ENCODE data around the gene RHOBTB1.

Gene RHOBTB1

GRCh38 chr10:60913657-60914056 lies 30.3 kb downstream of the RHOBTB1 start:
- Histone ChIP-seq H3K4me1 (ENCODE audit: insufficient read depth, low read length, severe bottlenecking) (no peaks in the 10 kb centered on the region), H3K79me2 (ENCODE audit: insufficient read depth, low read length) (no peaks in the 10 kb centered on the region), H3K9me3 (ENCODE audit: low read length) (no peaks in the 10 kb centered on the region), H2AFZ (ENCODE audit: low read length) (no peak overlapping the region), H3K9me2 (ENCODE audit: low read depth, low read length) (no peaks in the 10 kb centered on the region), H3K36me3 (ENCODE audit: insufficient read depth, low read length) (no peaks in the 10 kb centered on the region), H3K4me3 (ENCODE audit: low read depth, low read length, poor library complexity, severe bottlenecking) (no peak overlapping the region), H3K27me3 (ENCODE audit: insufficient read depth, low read length) (no peaks in the 10 kb centered on the region), H3F3A (ENCODE audit: insufficient read depth, low read length) (no peaks in the 10 kb centered on the region), H3K4me2 (ENCODE audit: low read length) (no peak overlapping the region), H3K9ac (ENCODE audit: low read length) (no peak overlapping the region), H4K20me1 (ENCODE audit: insufficient read depth, low read length) (no peaks in the 10 kb centered on the region), H3K27ac (ENCODE audit: low read depth, low read length, poor library complexity, severe bottlenecking) (no peak overlapping the region)
- TF ChIP-seq CTCF (IDR thresholded peaks at IDR 0.05; ENCODE audit: low read length) = no peak
- TF ChIP-seq EZH2 (IDR thresholded peaks at IDR 0.05; ENCODE audit: borderline replicate concordance, low read length) = no peak

- Histone ChIP-seq H3K9me3 (ENCODE audit: low read length) (no peaks in the 10 kb centered on the region), H3K27ac (ENCODE audit: low read depth, low read length, poor library complexity, severe bottlenecking) (no peak overlapping the region), H3K4me2 (ENCODE audit: low read length) (no peak overlapping the region), H4K20me1 (ENCODE audit: insufficient read depth, low read length) (no peaks in the 10 kb centered on the region), H3K27me3 (ENCODE audit: insufficient read depth, low read length) (no peaks in the 10 kb centered on the region), H2AFZ (ENCODE audit: low read length) (no peak overlapping the region), H3K36me3 (ENCODE audit: insufficient read depth, low read length) (no peaks in the 10 kb centered on the region), H3K4me3 (ENCODE audit: low read depth, low read length, poor library complexity, severe bottlenecking) (no peak overlapping the region), H3K9ac (ENCODE audit: low read length) (no peak overlapping the region), H3K79me2 (ENCODE audit: insufficient read depth, low read length) (no peaks in the 10 kb centered on the region), H3F3A (ENCODE audit: insufficient read depth, low read length) (no peaks in the 10 kb centered on the region), H3K9me2 (ENCODE audit: low read depth, low read length) (no peaks in the 10 kb centered on the region), H3K4me1 (ENCODE audit: insufficient read depth, low read length, severe bottlenecking) (no peaks in the 10 kb centered on the region)
- TF ChIP-seq EZH2 (IDR thresholded peaks at IDR 0.05; ENCODE audit: borderline replicate concordance, low read length) (no peak), CTCF (IDR thresholded peaks at IDR 0.05; ENCODE audit: low read length) (no peak)
Observed at GRCh38 chr10:60913071-60913470, 30.9 kb downstream of the RHOBTB1 start.

- Histone ChIP-seq H2AFZ (ENCODE audit: low read length) (no peak overlapping the region), H3K79me2 (ENCODE audit: insufficient read depth, low read length) (no peaks in the 10 kb centered on the region), H3K4me3 (ENCODE audit: low read depth, low read length, poor library complexity, severe bottlenecking) (no peak overlapping the region), H3K4me1 (ENCODE audit: insufficient read depth, low read length, severe bottlenecking) (no peaks in the 10 kb centered on the region), H3K36me3 (ENCODE audit: insufficient read depth, low read length) (no peaks in the 10 kb centered on the region), H4K20me1 (ENCODE audit: insufficient read depth, low read length) (no peaks in the 10 kb centered on the region), H3K9me3 (ENCODE audit: low read length) (no peaks in the 10 kb centered on the region), H3K27ac (ENCODE audit: low read depth, low read length, poor library complexity, severe bottlenecking) (no peak overlapping the region), H3K9ac (ENCODE audit: low read length) (no peak overlapping the region), H3K27me3 (ENCODE audit: insufficient read depth, low read length) (no peaks in the 10 kb centered on the region; the same call in 1 of the 2 replicates), H3K9me2 (ENCODE audit: low read depth, low read length) (no peaks in the 10 kb centered on the region), H3K4me2 (ENCODE audit: low read length) (no peak overlapping the region), H3F3A (ENCODE audit: insufficient read depth, low read length) (no peaks in the 10 kb centered on the region)
- TF ChIP-seq CTCF (IDR thresholded peaks at IDR 0.05; ENCODE audit: low read length) = no peak
- TF ChIP-seq EZH2 (IDR thresholded peaks at IDR 0.05; ENCODE audit: borderline replicate concordance, low read length) = no peak
Observed at GRCh38 chr10:60911715-60912114, 32.3 kb downstream of the RHOBTB1 start.

All from OCI-LY1 (cell line).